ENCODE measurements around the gene TENM3. TPM values are rescaled to one million over a fixed set of nuclear protein-coding genes. Genes with fewer than 3 reads are reported as not detected.

The TENM3 gene
- polyA plus RNA-seq, 1 experiment, result 54.9 TPM

DNA sequence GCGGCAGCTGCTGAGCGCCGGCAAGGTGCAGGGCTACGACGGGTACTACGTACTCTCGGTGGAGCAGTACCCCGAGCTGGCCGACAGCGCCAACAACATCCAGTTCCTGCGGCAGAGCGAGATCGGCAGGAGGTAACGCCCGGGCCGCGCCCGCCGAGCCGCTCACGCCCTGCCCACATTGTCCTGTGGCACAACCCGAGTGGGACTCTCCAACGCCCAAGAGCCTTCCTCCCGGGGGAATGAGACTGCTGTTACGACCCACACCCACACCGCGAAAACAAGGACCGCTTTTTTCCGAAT lies 557.0 kb downstream of the TENM3 start:
- Histone ChIP-seq H3K27ac (ENCODE audit: low read depth, low read length) (no peak overlapping the region), H3K27me3 (ENCODE audit: control insufficient read depth, insufficient read depth, low read length) (no peaks in the 10 kb centered on the region), H3K9me3 (ENCODE audit: control insufficient read depth, insufficient read depth, low read length) (peaks cover 17% of the 10 kb centered on the region), H3K4me3 (ENCODE audit: low read depth, low read length) (no peak overlapping the region)
- ChIA-PET CTCF (no interaction called here), POLR2A (no interaction called here)
- no peak for TF ChIP-seq CTCF (IDR thresholded peaks at IDR 0.05; ENCODE audit: low read depth, low read length)
- no peak for DNase-seq (ENCODE audit: low read depth, low spot score)

GRCh38 chr4:182801636-182802035 lies 558.4 kb downstream of the TENM3 start:
- no peak for DNase-seq (ENCODE audit: low read depth, low spot score)
- CTCF ChIA-PET, result no interaction called here
- no peaks in the 10 kb centered on the region for H3K27me3 ChIP-seq (ENCODE audit: control insufficient read depth, insufficient read depth, low read length)

GRCh38 chr4:182802621-182803020 lies 559.4 kb downstream of the TENM3 start:
- H3K27me3 ChIP-seq (ENCODE audit: control insufficient read depth, insufficient read depth, low read length), result no peaks in the 10 kb centered on the region
- CTCF ChIA-PET, result interaction anchor here (0.6 kb wide), 1 partner anchor 206 kb away, joined by 3 read pairs; no protein-coding TSS in a partner anchor
- H3K27ac ChIP-seq (ENCODE audit: low read depth, low read length), result no peak overlapping the region
- H3K4me3 ChIP-seq (ENCODE audit: low read depth, low read length), result no peak overlapping the region
- no peak for DNase-seq (ENCODE audit: low read depth, low spot score)
- no peak for TF ChIP-seq CTCF (IDR thresholded peaks at IDR 0.05; ENCODE audit: low read depth, low read length)
- POLR2A ChIA-PET, result no interaction called here
- H3K9me3 ChIP-seq (ENCODE audit: control insufficient read depth, insufficient read depth, low read length), result peaks cover 25% of the 10 kb centered on the region

More at GRCh38 chr4:182801636-182802035, 558.4 kb downstream of the TENM3 start:
- POLR2A ChIA-PET, result no interaction called here
- Histone ChIP-seq H3K27ac (ENCODE audit: low read depth, low read length) (no peak overlapping the region), H3K9me3 (ENCODE audit: control insufficient read depth, insufficient read depth, low read length) (peaks cover 17% of the 10 kb centered on the region), H3K4me3 (ENCODE audit: low read depth, low read length) (no peak overlapping the region)
- TF ChIP-seq CTCF (IDR thresholded peaks at IDR 0.05; ENCODE audit: low read depth, low read length), result no peak

GRCh38 chr4:182803235-182803634 lies 560.0 kb downstream of the TENM3 start:
- no peak for TF ChIP-seq CTCF (IDR thresholded peaks at IDR 0.05; ENCODE audit: low read depth, low read length)
- no peak overlapping the region for H3K4me3 ChIP-seq (ENCODE audit: low read depth, low read length)
- H3K27me3 ChIP-seq (ENCODE audit: control insufficient read depth, insufficient read depth, low read length), result no peaks in the 10 kb centered on the region
- POLR2A ChIA-PET, result no interaction called here
- CTCF ChIA-PET, result no interaction called here
- DNase-seq (ENCODE audit: low read depth, low spot score), result no peak
- no peak overlapping the region for H3K27ac ChIP-seq (ENCODE audit: low read depth, low read length)
- H3K9me3 ChIP-seq (ENCODE audit: control insufficient read depth, insufficient read depth, low read length), result peaks cover 31% of the 10 kb centered on the region

GRCh38 chr4:182804131-182804530 lies 560.9 kb downstream of the TENM3 start:
- DNase-seq (ENCODE audit: low read depth, low spot score), result no peak
- no peak overlapping the region for H3K4me3 ChIP-seq (ENCODE audit: low read depth, low read length)
- H3K27me3 ChIP-seq (ENCODE audit: control insufficient read depth, insufficient read depth, low read length), result no peaks in the 10 kb centered on the region
- no peak overlapping the region for H3K27ac ChIP-seq (ENCODE audit: low read depth, low read length)
- ChIA-PET CTCF (interaction anchor here (0.9 kb wide), 1 partner anchor 314 kb away, joined by 3 read pairs; no protein-coding TSS in a partner anchor), POLR2A (no interaction called here)
- TF ChIP-seq CTCF (IDR thresholded peaks at IDR 0.05; ENCODE audit: low read depth, low read length), result no peak
- peaks cover 36% of the 10 kb centered on the region for H3K9me3 ChIP-seq (ENCODE audit: control insufficient read depth, insufficient read depth, low read length)
